Measurements from ENCODE around the gene ITGB3.

ITGB3 gene

DNA sequence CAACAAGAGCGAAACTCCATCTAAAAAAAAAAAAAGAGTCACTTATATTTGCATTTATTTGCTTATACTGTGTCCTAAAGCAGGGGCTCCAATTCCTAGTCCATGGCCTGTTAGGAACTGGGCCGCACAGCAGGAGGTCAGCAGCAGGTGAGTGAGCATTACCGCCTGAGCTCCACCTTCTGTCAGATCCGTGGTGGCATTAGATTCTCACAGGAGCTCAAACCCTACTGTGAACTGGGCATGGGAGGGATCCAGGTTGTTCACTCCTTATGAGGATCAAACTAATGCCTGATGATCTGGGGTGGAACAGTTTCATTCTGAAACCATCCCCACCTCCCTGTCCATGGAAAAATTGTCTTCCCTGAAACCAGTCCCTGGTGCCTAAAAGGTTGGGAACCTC is 24.9 kb downstream of the ITGB3 start:
- DNase-seq = no peak

DNA sequence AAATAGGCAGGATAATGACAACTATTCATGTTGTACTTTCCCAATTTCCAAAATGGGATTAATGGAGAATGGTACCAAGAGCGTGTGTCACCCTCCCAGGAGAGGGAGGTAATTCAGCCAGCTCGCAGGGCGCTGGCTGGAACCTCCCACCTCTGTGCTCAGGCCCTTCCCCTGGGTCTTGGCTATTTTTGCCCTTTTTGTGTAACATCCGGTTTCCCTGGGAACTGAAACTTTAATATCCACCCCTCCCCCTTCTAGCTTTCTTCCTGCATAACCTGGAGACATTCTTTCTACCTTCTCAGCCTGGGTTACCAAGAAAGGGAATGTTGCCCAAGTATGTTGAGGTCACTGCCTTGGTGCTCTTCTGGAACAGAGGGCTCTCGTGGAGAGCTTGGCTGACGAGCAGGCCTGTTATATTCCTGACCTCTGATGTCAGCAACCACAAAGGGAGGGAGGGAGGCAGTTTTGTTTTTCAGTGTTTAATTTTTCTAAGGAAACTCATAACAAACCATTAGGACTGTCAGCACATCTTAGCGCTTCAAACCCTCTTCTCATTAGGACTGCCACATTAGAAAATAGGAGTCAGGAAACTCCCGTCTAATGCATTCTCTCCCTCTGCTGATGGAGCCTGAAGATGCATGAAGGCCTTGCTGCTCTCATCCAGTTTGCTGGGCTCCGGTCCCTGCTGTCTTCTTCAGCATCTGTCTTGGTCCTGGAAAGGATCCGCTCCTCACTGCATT is 25.6 kb downstream of the ITGB3 start:
- no peak for DNase-seq

GRCh38 chr17:47280072-47280811 is 26.6 kb downstream of the ITGB3 start:
- DNase-seq = no peak

GRCh38 chr17:47281216-47281615 is 27.6 kb downstream of the ITGB3 start:
- DNase-seq = no peak

DNA sequence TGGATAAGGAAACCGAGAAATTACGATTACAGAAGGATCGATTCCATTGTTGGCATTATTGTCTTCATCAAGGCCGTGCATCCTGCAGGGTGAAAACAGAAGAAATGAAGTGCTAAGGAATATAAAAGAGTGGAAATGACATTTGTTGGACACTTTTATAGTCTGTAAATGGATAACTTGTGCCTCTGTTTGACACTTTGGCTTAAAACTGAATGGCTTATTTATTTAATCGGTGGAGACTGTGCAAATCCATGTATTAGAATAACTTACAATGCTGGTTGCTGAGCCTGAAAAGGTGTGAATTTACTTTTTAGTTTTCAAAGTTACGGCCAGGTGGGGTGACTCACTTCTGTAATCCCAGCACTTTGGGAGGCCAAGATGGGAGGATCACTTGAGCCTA is 31.4 kb downstream of the ITGB3 start:
- DNase-seq = no peak

DNA sequence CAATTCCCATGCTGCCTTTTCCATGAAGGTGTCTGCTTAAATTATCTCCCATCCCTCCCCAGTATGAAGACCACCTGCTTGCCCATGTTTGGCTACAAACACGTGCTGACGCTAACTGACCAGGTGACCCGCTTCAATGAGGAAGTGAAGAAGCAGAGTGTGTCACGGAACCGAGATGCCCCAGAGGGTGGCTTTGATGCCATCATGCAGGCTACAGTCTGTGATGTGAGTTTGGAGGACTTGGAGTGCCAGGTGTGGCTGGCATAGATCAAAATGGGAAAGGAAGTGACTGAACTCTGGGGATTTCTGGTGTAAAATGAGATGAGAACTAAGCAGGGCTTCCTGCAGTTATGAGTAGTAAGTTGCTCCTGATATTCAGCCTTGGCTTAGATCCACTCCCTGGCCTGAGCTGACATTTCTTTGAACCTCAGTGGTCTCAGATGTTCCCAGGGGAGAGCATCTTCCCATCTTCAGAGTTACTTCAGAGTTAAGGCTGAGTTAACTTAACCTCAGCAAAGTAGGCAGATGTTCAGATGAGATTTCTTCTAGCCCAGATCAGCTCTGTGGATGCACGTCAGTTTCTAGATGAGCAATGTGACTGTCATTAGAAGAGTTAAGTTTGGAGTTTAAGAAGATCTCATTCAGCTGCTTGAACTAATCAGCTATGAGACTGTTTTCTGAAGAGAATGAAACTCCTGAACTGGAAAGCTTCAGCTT is 32.7 kb downstream of the ITGB3 start:
- no peak for DNase-seq

DNA sequence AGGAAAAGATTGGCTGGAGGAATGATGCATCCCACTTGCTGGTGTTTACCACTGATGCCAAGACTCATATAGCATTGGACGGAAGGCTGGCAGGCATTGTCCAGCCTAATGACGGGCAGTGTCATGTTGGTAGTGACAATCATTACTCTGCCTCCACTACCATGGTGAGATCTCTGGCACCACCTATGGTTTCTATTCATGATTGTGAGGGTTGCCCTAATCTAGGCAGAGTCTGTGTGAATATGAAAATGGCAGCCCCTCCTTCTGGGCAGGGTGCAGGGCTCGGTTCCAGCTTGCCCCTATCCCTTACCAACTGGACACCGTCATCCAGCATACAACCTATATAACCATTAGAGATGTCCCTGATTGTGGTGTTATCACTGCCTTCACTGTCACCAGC is 33.4 kb downstream of the ITGB3 start:
- DNase-seq = no peak

DNA sequence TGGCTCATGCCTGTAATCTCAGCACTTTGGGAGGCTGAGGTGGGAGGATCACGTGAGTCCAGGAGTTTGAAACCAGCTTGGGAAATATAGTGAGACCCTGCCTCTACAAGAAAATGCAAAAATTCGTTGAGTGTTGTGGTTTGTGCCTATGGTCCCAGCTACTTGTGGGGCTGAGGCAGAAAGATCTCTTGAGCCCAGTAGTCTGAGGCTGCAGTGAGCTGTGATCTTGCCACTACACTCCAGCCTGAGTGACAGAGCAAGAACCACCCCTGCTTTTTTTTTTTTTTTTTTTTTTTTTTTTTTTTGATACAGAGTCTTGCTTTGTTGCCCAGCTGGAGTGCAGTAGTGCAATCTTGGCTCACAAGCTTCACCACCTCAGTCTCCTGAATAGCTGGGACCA is 34.0 kb downstream of the ITGB3 start:
- DNase-seq = no peak

GRCh38 chr17:47288531-47289116 is 35.0 kb downstream of the ITGB3 start:
- no peak for DNase-seq

GRCh38 chr17:47289302-47289701 is 35.7 kb downstream of the ITGB3 start:
- no peak for DNase-seq

GRCh38 chr17:47290870-47291241 is 37.2 kb downstream of the ITGB3 start:
- DNase-seq = no peak

GRCh38 chr17:47291242-47291873 is 37.7 kb downstream of the ITGB3 start:
- no peak for DNase-seq

DNA sequence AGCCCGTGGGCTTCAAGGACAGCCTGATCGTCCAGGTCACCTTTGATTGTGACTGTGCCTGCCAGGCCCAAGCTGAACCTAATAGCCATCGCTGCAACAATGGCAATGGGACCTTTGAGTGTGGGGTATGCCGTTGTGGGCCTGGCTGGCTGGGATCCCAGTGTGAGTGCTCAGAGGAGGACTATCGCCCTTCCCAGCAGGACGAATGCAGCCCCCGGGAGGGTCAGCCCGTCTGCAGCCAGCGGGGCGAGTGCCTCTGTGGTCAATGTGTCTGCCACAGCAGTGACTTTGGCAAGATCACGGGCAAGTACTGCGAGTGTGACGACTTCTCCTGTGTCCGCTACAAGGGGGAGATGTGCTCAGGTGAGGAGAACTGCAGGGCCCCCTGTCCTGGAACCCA is 38.6 kb downstream of the ITGB3 start:
- DNase-seq = no peak

GRCh38 chr17:47295037-47295873 is 41.6 kb downstream of the ITGB3 start:
- DNase-seq = no peak

GRCh38 chr17:47295874-47296255 is 42.2 kb downstream of the ITGB3 start:
- DNase-seq = no peak

- no peak for DNase-seq
These were observed 44.2 kb downstream of the ITGB3 start for GRCh38 chr17:47297661-47298400.

GRCh38 chr17:47298712-47299111 is 45.1 kb downstream of the ITGB3 start:
- no peak for DNase-seq

DNA sequence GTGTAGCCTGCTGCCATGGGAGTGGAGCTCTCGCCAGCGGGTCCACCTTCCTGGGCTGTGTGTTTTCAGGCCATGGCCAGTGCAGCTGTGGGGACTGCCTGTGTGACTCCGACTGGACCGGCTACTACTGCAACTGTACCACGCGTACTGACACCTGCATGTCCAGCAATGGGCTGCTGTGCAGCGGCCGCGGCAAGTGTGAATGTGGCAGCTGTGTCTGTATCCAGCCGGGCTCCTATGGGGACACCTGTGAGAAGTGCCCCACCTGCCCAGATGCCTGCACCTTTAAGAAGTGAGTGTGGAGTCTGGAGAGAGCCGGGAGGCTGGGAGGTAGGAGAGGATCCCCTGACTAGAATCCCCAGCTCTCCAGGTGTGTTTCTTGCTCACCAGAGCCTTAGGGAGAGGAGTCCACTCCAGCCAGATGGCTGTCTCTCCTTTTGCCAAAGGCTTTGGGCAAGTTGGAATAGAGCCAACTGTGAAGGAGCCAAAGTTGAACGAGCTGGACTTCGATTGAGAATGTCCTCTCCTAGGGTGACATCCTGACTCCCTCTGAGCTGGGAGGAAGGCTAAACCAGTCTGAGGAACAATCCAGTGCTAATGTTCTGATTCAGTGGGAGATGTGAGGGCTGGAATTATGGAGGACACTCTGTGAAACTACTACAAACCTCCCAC is 45.7 kb downstream of the ITGB3 start:
- no peak for DNase-seq

DNA sequence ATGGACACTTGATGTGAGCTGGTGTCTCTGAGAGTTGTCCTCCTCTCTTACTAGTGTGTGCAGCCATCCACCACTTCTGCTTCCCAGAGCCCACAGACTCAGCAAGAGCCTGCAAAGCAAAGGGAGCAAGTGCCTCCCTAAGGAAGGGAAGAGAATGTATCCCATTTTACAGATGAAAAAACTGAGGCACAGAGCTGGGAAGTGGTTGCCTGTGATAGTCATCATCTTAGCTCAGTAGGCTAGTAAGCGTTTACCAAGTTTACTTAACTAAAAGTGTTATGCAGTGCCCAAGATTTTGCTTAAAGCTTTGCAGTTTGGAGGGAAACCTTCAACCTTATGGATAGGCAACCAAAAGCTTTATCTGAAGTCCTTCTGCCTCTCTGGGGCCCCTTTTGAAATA is 47.1 kb downstream of the ITGB3 start:
- DNase-seq = no peak

GRCh38 chr17:47301161-47301560 is 47.5 kb downstream of the ITGB3 start:
- DNase-seq = no peak

- peak; percentile 5 for DNase-seq
These were observed 48.2 kb downstream of the ITGB3 start for GRCh38 chr17:47301831-47302230.

Measured in activated CD8-positive, alpha-beta memory T cell treated with anti-CD3 and anti-CD28 coated beads for 24 hours (primary cell).